Metanephros (tissue), 1 donor: Measurements from ENCODE around the gene GPX1. TPM values are rescaled to one million over a fixed set of nuclear protein-coding genes. Genes with fewer than 3 reads are reported as not detected.

Experiments used
- total RNA-seq: library from RNA; depleted of rRNA; stranded (reverse); fragments of >200 nt; gene quantifications from one replicate; pipeline ENCODE4 v1.2.3, GENCODE V29; 2014

GPX1 gene
- 118 TPM for total RNA-seq

GRCh38 chr3:49358217-49358883, at the start of gene GPX1:
GPX1 (minus strand) TSS chr3:49358353; CDS start chr3:49358278, 75 bp downstream.

DNA sequence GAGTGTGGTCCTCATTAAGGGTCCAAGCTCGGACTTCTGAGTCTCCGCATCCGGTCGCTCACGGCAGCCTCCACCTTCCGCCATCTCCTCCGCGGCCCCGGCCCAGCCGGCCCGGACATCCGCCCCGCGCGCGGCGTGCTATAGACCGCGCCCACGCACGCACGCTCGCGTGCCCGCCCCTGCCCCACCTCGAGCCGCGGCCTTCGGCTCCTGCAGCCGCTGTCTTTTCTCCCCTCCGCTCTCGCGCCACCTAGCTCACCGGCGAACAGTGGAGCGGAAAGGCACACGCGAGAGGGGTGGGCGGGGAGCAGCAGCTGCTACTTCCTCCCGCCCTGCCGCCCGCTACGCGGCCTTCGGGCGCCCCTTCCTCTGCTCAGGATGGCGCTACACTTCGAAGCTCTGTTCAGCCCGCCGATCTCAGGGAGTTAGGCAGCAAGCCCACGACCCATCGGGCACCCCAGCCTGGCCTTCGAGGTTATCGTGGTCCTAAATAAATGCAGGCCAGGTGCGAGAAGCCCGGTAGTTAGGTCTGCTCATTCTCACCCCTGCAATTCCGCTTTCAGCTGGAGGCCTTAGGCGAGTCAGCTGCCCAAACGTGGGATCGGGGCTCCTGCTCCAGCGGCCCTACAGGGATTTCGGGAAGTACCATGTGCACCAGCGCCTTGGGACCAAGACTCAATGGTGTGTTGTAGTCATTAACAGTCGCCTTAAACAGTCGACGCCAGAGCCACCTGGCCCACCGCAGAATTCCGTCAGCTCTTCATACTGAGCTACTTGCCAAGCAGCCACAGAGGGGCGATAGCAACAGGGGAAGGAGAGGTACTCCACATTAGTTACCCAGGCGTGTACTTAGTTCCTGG, 18.0 kb downstream of the GPX1 start, which contains the start of gene USP4:
Gene USP4 (minus strand): TSS at position 113 of the 860 bp plus-strand sequence. CDS start 29 bp downstream, at position 84.

Other genes starting within 250 kb of the GPX1 start
- gene USP19, start 237.5 kb downstream of the GPX1 start, total RNA-seq, result 75.8 TPM
- gene LAMB2, start 225.3 kb downstream of the GPX1 start, total RNA-seq, result 537 TPM
- gene CCDC71, start 192.0 kb downstream of the GPX1 start, total RNA-seq, result 20.4 TPM
- gene KLHDC8B, start 186.8 kb downstream of the GPX1 start, total RNA-seq, result 39.2 TPM
- 5.2 TPM for gene C3orf62, start 81.1 kb downstream of the GPX1 start, total RNA-seq
- gene USP4, start 18.3 kb downstream of the GPX1 start, total RNA-seq, result 41.9 TPM
- 299 TPM for gene RHOA, start 53.6 kb upstream of the GPX1 start, total RNA-seq
- gene TCTA, start 54.1 kb upstream of the GPX1 start, total RNA-seq, result 35.4 TPM
- gene AMT, start 64.1 kb upstream of the GPX1 start, total RNA-seq, result 25.1 TPM
- 14.8 TPM for gene NICN1, start 71.0 kb upstream of the GPX1 start, total RNA-seq
- 94.5 TPM for gene DAG1, start 111.9 kb upstream of the GPX1 start, total RNA-seq
- gene BSN, start 196.1 kb upstream of the GPX1 start, total RNA-seq, result 1.5 TPM